ENCODE measurements around the gene PDGFD.

The PDGFD gene

DNA sequence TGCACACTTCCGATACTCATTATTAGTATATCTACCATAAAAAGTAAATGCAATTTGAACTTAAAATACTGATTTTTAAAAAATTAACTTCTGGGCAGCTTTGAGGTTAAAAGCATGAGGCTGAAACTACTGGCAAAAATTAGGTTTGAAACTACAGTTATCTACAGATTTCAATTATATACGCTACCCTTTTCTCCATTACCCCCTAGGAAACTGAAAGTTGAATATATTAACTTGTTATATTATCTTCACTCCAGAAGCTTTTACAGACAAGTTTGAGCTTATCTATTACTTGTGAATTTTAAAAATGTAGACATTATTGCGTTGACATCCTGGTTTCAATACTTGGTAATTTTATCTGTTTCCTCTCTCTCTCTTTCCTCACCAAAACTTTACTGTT, 224.3 kb downstream of the PDGFD start:
- no peak overlapping the region for H3K27ac Mint-ChIP-seq
- H3K4me1 Mint-ChIP-seq, result peaks cover 5% of the 10 kb centered on the region
- H3K36me3 Mint-ChIP-seq (ENCODE audit: low read depth), result peaks cover 4% of the 10 kb centered on the region
- no peak overlapping the region for H3K4me3 Mint-ChIP-seq
- peaks cover 3% of the 10 kb centered on the region for H3K9me3 Mint-ChIP-seq
- no peaks in the 10 kb centered on the region for H3K27me3 Mint-ChIP-seq (ENCODE audit: low read depth, poor library complexity)
- TF ChIP-seq CTCF (IDR thresholded peaks at IDR 0.05), result no peak
- no peak for DNase-seq

GRCh38 chr11:103936059-103936458, 227.9 kb downstream of the PDGFD start:
- Mint-ChIP-seq H3K4me3 (no peak overlapping the region), H3K4me1 (no peaks in the 10 kb centered on the region), H3K9me3 (peaks cover 3% of the 10 kb centered on the region), H3K36me3 (ENCODE audit: low read depth) (no peaks in the 10 kb centered on the region), H3K27me3 (ENCODE audit: low read depth, poor library complexity) (no peaks in the 10 kb centered on the region), H3K27ac (no peak overlapping the region)
- no peak for TF ChIP-seq CTCF (IDR thresholded peaks at IDR 0.05)
- DNase-seq, result no peak

DNA sequence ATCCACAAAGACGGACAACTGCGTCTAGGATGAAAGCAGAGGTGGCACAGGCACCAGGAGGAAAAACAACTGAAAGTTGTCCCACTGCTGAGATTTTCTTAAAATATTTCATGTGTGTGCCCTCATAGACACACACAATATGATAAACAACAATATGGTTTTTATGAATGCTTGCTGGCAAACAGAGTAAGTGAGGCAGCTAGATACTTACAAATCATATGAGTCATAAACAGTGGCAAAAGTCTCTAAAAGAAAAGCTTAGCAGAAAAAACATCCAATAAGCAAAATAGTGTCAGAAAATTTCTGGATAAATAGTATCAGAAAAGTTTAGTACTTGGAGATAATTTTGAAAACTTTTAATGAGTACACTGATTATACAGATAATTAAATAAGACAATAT, 228.7 kb downstream of the PDGFD start:
- Mint-ChIP-seq H3K4me1 (peaks cover 2% of the 10 kb centered on the region), H3K27ac (no peak overlapping the region), H3K36me3 (ENCODE audit: low read depth) (no peaks in the 10 kb centered on the region), H3K9me3 (peaks cover 3% of the 10 kb centered on the region), H3K4me3 (no peak overlapping the region), H3K27me3 (ENCODE audit: low read depth, poor library complexity) (no peaks in the 10 kb centered on the region)
- no peak for DNase-seq
- TF ChIP-seq CTCF (IDR thresholded peaks at IDR 0.05), result no peak

- H3K27ac Mint-ChIP-seq, result peak overlapping the region; percentile 45
- no peaks in the 10 kb centered on the region for H3K27me3 Mint-ChIP-seq (ENCODE audit: low read depth, poor library complexity)
- H3K9me3 Mint-ChIP-seq, result no peaks in the 10 kb centered on the region
- no peak overlapping the region for H3K4me3 Mint-ChIP-seq
- no peak for DNase-seq
- H3K36me3 Mint-ChIP-seq (ENCODE audit: low read depth), result no peaks in the 10 kb centered on the region
- TF ChIP-seq CTCF (IDR thresholded peaks at IDR 0.05), result no peak
- H3K4me1 Mint-ChIP-seq, result peaks cover 17% of the 10 kb centered on the region
Measured at GRCh38 chr11:103929170-103929903, 234.6 kb downstream of the PDGFD start.

- Mint-ChIP-seq H3K36me3 (ENCODE audit: low read depth) (no peaks in the 10 kb centered on the region), H3K27ac (no peak overlapping the region)
Measured at GRCh38 chr11:103928802-103929161, 235.2 kb downstream of the PDGFD start.

More at GRCh38 chr11:103928802-103929161, 235.2 kb downstream of the PDGFD start:
- TF ChIP-seq CTCF (IDR thresholded peaks at IDR 0.05), result no peak
- Mint-ChIP-seq H3K4me3 (no peak overlapping the region), H3K9me3 (no peaks in the 10 kb centered on the region), H3K4me1 (peaks cover 20% of the 10 kb centered on the region), H3K27me3 (ENCODE audit: low read depth, poor library complexity) (no peaks in the 10 kb centered on the region)
- DNase-seq, result no peak
